HCT116 (cell line): Measurements from ENCODE around the gene EWSR1.

Experiments
- ATF3 ChIP-seq: IDR thresholded peaks from 2 replicates; pipeline ENCODE4 v1.6.1; 2012
- CTCF ChIP-seq, 3 experiments: fragments of 200-600 bp in 1 of 3; sonication (generic) in 1 of 3; IDR thresholded peaks in 2 of 3; conservative IDR thresholded peaks in 1 of 3; 2 replicates each; pipeline ENCODE4 v1.5.1; 2012 to 2017; ENCODE audit warnings: low read depth in 2 of 3, low read length in 2 of 3, antibody characterized with exemption in 1 of 3, borderline replicate concordance in 1 of 3, control low read depth in 1 of 3, mild to moderate bottlenecking in 1 of 3, mixed read lengths in 1 of 3, mixed run types in 1 of 3, moderate library complexity in 1 of 3; ENCODE audit not compliant: insufficient read depth in 1 of 3
- EZH2 ChIP-seq: fragments of 200-600 bp; sonication (generic); IDR thresholded peaks from 2 replicates; pipeline ENCODE4 v1.6.1; 2017; ENCODE audit warnings: antibody characterized with exemption, mixed run types
- JUND ChIP-seq: IDR thresholded peaks from 2 replicates; pipeline ENCODE4 v1.6.1; 2012
- MAX ChIP-seq: IDR thresholded peaks from 2 replicates; pipeline ENCODE4 v1.6.1; 2012
- POLR2A ChIP-seq: IDR thresholded peaks from 2 replicates; pipeline ENCODE4 v1.7.0; 2011; ENCODE audit warnings: borderline replicate concordance; ENCODE audit not compliant: insufficient read depth, insufficient read length; ENCODE audit errors: extremely low read depth
- ZFX ChIP-seq: fragments of 450-650 bp; IDR thresholded peaks from 2 replicates; pipeline ENCODE4 v1.6.1; 2017

GRCh38 chr22:29328566-29329500, 60.8 kb downstream of the EWSR1 start:
- TF ChIP-seq CTCF (IDR thresholded peaks at IDR 0.05 in 2 of 3, conservative IDR thresholded peaks at IDR 0.05 in 1 of 3; ENCODE audit: borderline replicate concordance in 1 of 3, insufficient read depth in 1 of 3, low read depth in 2 of 3, low read length in 2 of 3) = no peak
- no peak for TF ChIP-seq POLR2A
- TF ChIP-seq MAX = no peak
- no peak for TF ChIP-seq ATF3
- no peak for TF ChIP-seq JUND
- TF ChIP-seq EZH2 = no peak
- TF ChIP-seq ZFX = no peak
